ENCODE measurements around the gene CATSPERB.
"Not testable (repeated sequence)": the region's sequence is repeated elsewhere in the genome, so short reads cannot be mapped to it uniquely, and the experiment has no call there.

Gene CATSPERB

DNA sequence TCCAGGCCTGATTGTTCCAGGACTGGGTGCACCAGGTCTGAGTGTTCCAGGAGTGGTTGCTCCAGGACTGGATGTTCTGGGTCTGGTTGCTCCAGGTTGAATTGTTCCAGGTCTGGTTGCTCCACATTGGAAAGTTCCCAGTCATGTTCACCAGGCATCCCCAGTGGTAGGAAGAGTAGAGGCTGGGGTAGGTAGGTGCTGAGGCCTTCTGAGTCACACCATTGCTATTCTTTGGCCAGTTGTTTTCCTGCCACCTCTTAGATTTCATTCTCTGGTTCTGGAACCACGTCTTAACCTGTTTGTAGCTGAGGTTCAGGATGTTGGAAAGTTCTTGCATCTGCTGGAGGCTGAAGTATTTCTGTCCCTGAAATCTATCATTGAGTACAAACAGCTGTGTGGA, 127.3 kb downstream of the CATSPERB start:
- DNase-seq; H3K27me3 ChIP-seq (replicated peaks; ENCODE audit: control insufficient read depth, insufficient read depth, low read length, poor library complexity, severe bottlenecking); H3K36me3 ChIP-seq (ENCODE audit: control insufficient read depth, insufficient read depth, low read length); H3K4me1 ChIP-seq (ENCODE audit: control insufficient read depth, insufficient read depth, low read length, poor library complexity, severe bottlenecking); H3K4me3 ChIP-seq (ENCODE audit: insufficient read depth, low read depth, low read length, poor library complexity, severe bottlenecking); H3K9me3 ChIP-seq (ENCODE audit: control insufficient read depth, low read length); H3K27ac ChIP-seq (ENCODE audit: insufficient read depth, low read length, poor library complexity, severe bottlenecking): not testable (repeated sequence)

DNA sequence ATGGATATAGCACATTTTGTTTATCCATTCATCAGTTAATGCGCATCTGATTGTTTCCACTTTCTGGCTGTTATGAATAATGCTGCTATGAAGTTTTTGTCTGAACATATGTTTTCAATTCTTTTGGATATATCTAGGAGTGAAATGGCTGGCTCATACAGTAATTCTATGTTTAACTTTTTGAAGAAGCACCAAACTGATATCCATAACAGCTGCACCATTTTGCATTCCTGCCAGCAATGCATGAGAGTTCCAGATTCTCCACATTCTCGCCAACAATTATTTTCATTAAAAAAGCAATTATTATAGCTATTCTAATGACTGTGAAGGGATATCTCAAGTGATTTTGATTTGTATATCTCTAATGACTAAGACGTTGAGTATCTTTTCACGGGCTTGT, 131.9 kb downstream of the CATSPERB start:
- no peaks in the 10 kb centered on the region for H3K9me3 ChIP-seq (ENCODE audit: control insufficient read depth, low read length)
- H3K27me3 ChIP-seq (replicated peaks; ENCODE audit: control insufficient read depth, insufficient read depth, low read length, poor library complexity, severe bottlenecking) = no peaks in the 10 kb centered on the region
- no peaks in the 10 kb centered on the region for H3K36me3 ChIP-seq (ENCODE audit: control insufficient read depth, insufficient read depth, low read length)
- no peak overlapping the region for H3K4me3 ChIP-seq (ENCODE audit: insufficient read depth, low read depth, low read length, poor library complexity, severe bottlenecking)
- H3K4me1 ChIP-seq (ENCODE audit: control insufficient read depth, insufficient read depth, low read length, poor library complexity, severe bottlenecking) = no peaks in the 10 kb centered on the region
- no peak for DNase-seq
- H3K27ac ChIP-seq (ENCODE audit: insufficient read depth, low read length, poor library complexity, severe bottlenecking) = no peak overlapping the region

DNA sequence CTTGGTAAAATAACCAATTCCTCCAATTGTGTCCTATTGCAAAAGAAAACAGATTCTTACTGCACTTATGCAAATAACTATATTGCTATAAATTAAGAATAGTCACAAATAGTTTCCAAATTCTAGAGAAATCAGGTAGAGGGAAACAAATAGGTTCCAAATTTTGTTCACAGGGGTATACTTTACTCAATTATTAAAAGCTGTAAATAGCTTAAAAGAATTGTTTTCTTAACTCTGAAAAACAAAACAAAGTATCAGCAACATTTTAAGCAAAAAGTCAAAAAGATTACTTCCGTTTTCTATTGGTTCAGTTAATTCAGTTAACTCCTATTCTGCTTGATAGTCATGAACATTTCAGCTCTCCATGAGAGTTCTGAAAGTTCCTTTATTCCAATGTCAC, 136.2 kb downstream of the CATSPERB start:
- Histone ChIP-seq H3K4me3 (ENCODE audit: insufficient read depth, low read depth, low read length, poor library complexity, severe bottlenecking) (no peak overlapping the region), H3K27ac (ENCODE audit: insufficient read depth, low read length, poor library complexity, severe bottlenecking) (no peak overlapping the region), H3K9me3 (ENCODE audit: control insufficient read depth, low read length) (no peaks in the 10 kb centered on the region), H3K36me3 (ENCODE audit: control insufficient read depth, insufficient read depth, low read length) (no peaks in the 10 kb centered on the region), H3K4me1 (ENCODE audit: control insufficient read depth, insufficient read depth, low read length, poor library complexity, severe bottlenecking) (no peaks in the 10 kb centered on the region), H3K27me3 (replicated peaks; ENCODE audit: control insufficient read depth, insufficient read depth, low read length, poor library complexity, severe bottlenecking) (no peaks in the 10 kb centered on the region)
- DNase-seq = no peak

DNA sequence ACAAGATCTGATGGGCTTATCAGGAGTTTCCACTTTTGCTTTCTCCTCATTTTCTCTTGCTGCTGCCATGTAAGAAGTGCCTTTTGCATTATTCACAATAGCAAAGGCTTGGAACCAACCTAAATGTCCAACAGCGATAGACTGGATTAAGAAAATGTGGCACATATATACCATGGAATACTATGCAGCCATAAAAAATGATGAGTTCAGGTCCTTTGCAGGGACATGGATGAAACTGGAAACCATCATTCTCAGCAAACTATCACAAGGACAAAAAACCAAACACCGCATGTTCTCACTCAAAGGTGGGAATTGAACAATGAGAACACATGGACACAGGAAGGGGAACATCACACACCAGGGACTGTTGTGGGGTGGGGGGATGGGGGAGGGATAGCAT, 137.9 kb downstream of the CATSPERB start:
- not testable (repeated sequence) for H3K4me1 ChIP-seq (ENCODE audit: control insufficient read depth, insufficient read depth, low read length, poor library complexity, severe bottlenecking); H3K9me3 ChIP-seq (ENCODE audit: control insufficient read depth, low read length); DNase-seq; H3K4me3 ChIP-seq (ENCODE audit: insufficient read depth, low read depth, low read length, poor library complexity, severe bottlenecking); H3K27ac ChIP-seq (ENCODE audit: insufficient read depth, low read length, poor library complexity, severe bottlenecking); H3K27me3 ChIP-seq (replicated peaks; ENCODE audit: control insufficient read depth, insufficient read depth, low read length, poor library complexity, severe bottlenecking); H3K36me3 ChIP-seq (ENCODE audit: control insufficient read depth, insufficient read depth, low read length)

DNA sequence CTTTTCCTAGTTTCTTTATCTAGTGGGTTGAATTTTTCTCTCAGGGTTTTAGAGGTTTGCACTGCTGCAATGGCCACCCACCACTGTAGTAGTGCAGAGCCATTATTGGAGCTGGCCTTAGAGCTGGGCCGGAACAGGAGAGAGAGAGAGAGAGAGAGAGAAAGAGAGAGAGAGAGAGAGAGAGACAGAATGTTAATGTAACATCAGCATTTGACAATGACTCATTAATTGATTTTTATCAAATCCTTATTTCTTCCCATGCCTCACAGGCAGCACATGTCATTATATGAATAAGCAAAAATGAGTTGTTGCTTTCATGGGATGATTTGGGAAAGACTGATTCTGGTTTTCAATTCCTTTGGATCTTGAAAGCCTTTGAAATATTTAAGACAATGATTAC, 145.5 kb downstream of the CATSPERB start:
- H3K9me3 ChIP-seq (ENCODE audit: control insufficient read depth, low read length) = no peaks in the 10 kb centered on the region
- no peak for DNase-seq
- H3K36me3 ChIP-seq (ENCODE audit: control insufficient read depth, insufficient read depth, low read length) = no peaks in the 10 kb centered on the region
- H3K27ac ChIP-seq (ENCODE audit: insufficient read depth, low read length, poor library complexity, severe bottlenecking) = no peak overlapping the region
- no peaks in the 10 kb centered on the region for H3K27me3 ChIP-seq (replicated peaks; ENCODE audit: control insufficient read depth, insufficient read depth, low read length, poor library complexity, severe bottlenecking)
- no peaks in the 10 kb centered on the region for H3K4me1 ChIP-seq (ENCODE audit: control insufficient read depth, insufficient read depth, low read length, poor library complexity, severe bottlenecking)
- no peak overlapping the region for H3K4me3 ChIP-seq (ENCODE audit: insufficient read depth, low read depth, low read length, poor library complexity, severe bottlenecking)

DNA sequence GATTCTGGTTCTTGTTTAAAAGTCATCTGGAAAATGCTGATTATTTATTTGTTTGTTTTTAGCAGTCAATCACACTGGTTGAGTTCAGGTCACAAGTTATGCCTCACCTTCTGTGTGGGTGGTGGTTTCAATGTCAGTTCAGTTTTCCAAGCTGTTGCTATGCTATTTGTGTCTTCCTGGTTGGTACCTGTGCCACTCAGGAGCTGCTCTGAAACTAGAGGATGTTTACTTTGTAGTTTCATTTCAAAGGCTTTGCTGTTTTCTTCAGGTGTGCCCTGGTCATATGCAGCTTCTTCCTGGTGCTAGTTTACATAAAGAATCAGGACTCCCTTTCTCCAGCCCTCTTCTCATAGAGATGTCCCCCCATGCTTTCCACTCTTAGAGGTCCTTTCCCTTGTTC, 146.0 kb downstream of the CATSPERB start:
- DNase-seq = no peak
- Histone ChIP-seq H3K27ac (ENCODE audit: insufficient read depth, low read length, poor library complexity, severe bottlenecking) (no peak overlapping the region), H3K9me3 (ENCODE audit: control insufficient read depth, low read length) (no peaks in the 10 kb centered on the region), H3K36me3 (ENCODE audit: control insufficient read depth, insufficient read depth, low read length) (no peaks in the 10 kb centered on the region), H3K4me3 (ENCODE audit: insufficient read depth, low read depth, low read length, poor library complexity, severe bottlenecking) (no peak overlapping the region), H3K27me3 (replicated peaks; ENCODE audit: control insufficient read depth, insufficient read depth, low read length, poor library complexity, severe bottlenecking) (no peaks in the 10 kb centered on the region), H3K4me1 (ENCODE audit: control insufficient read depth, insufficient read depth, low read length, poor library complexity, severe bottlenecking) (no peaks in the 10 kb centered on the region)

DNA sequence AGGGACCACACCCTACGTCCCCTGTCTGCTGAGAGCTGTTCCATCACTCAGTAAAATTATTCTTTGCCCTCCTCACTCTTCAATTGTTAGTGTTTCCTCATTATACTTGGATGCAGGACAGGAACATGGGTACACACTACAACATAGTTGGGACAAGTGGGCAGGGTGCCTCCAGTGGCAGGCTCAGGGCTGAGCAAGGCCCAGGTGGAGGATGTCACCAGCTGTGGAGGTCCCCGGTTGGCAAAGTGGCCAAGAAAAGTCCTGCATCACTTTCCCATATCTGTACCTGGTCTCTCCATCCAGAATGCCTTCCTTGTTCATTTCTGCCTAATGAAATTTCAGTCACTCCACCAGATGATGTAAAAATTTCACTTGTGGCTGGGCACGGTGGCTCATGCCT, 149.1 kb downstream of the CATSPERB start:
- H3K36me3 ChIP-seq (ENCODE audit: control insufficient read depth, insufficient read depth, low read length) = no peaks in the 10 kb centered on the region
- DNase-seq = no peak
- no peaks in the 10 kb centered on the region for H3K4me1 ChIP-seq (ENCODE audit: control insufficient read depth, insufficient read depth, low read length, poor library complexity, severe bottlenecking)
- no peaks in the 10 kb centered on the region for H3K27me3 ChIP-seq (replicated peaks; ENCODE audit: control insufficient read depth, insufficient read depth, low read length, poor library complexity, severe bottlenecking)
- H3K27ac ChIP-seq (ENCODE audit: insufficient read depth, low read length, poor library complexity, severe bottlenecking) = no peak overlapping the region
- no peak overlapping the region for H3K4me3 ChIP-seq (ENCODE audit: insufficient read depth, low read depth, low read length, poor library complexity, severe bottlenecking)
- no peaks in the 10 kb centered on the region for H3K9me3 ChIP-seq (ENCODE audit: control insufficient read depth, low read length)

DNA sequence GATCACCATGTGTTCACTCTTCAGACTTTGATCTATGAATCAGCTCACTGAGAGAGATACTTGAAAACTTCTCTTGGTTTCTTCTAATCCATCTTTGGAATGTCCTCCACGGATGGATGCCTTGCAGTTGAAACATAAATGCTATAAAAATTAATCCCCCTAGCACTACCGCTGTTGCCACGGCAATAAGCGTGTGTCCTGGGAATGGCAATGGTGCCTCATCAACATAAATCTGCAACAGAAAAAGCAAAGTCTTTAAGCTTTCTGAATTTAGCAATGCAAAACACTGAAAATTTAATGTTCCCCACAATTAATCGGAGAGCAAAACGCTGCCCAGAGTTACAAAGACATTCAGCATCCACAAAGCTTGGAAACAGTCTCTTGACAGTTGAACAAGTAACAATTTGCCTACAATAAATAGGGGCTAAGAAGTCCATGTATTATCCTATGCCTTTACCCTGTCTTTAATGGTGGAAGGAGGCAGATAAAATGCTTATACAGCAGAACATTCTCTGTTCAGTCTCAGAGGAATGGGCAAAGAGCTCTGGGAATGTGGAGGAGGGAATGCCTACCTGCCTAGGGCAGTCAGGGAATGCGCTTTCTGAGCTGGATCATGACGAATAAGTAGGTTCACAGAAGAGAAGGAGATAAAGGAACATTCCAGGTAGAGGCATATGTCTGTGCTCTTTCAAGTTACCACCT, 150.9 kb downstream of the CATSPERB start:
- no peak for DNase-seq
- Histone ChIP-seq H3K9me3 (ENCODE audit: control insufficient read depth, low read length) (no peaks in the 10 kb centered on the region), H3K27me3 (replicated peaks; ENCODE audit: control insufficient read depth, insufficient read depth, low read length, poor library complexity, severe bottlenecking) (no peaks in the 10 kb centered on the region), H3K4me1 (ENCODE audit: control insufficient read depth, insufficient read depth, low read length, poor library complexity, severe bottlenecking) (no peaks in the 10 kb centered on the region), H3K27ac (ENCODE audit: insufficient read depth, low read length, poor library complexity, severe bottlenecking) (no peak overlapping the region), H3K4me3 (ENCODE audit: insufficient read depth, low read depth, low read length, poor library complexity, severe bottlenecking) (no peak overlapping the region), H3K36me3 (ENCODE audit: control insufficient read depth, insufficient read depth, low read length) (no peaks in the 10 kb centered on the region)

DNA sequence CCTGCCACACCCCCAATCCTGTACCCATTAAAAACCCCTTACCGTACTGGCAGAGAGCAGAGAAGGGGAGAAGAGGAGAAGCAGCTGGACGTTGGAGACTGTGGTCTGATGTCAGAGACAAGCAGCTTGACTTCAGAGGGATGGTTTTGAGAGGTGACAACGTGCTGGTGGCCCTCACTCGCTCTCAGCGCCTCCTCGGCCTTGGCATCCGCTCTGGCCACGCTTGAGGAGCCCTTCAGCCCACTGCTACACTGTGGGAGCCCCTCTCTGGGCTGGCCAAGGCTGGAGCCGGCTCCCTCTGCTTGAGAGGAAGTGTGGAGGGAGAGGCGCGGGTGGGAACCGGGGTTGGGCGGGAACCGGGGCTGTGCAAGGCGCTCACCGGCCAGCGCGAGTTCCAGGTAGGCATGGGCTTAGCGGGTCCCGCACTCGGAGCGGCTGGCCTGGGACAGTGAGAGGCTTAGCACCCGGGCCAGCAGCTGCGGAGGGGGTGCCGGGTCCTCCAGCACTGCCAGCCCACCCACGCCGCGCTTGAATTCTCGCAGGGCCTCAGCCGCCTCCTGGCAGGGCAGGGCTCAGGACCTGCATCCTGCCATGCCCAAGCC, 154.2 kb downstream of the CATSPERB start:
- no peak for DNase-seq
- Histone ChIP-seq H3K9me3 (ENCODE audit: control insufficient read depth, low read length) (no peaks in the 10 kb centered on the region), H3K4me1 (ENCODE audit: control insufficient read depth, insufficient read depth, low read length, poor library complexity, severe bottlenecking) (peaks cover 7% of the 10 kb centered on the region), H3K27me3 (replicated peaks; ENCODE audit: control insufficient read depth, insufficient read depth, low read length, poor library complexity, severe bottlenecking) (no peaks in the 10 kb centered on the region), H3K4me3 (ENCODE audit: insufficient read depth, low read depth, low read length, poor library complexity, severe bottlenecking) (no peak overlapping the region), H3K27ac (ENCODE audit: insufficient read depth, low read length, poor library complexity, severe bottlenecking) (no peak overlapping the region), H3K36me3 (ENCODE audit: control insufficient read depth, insufficient read depth, low read length) (no peaks in the 10 kb centered on the region)

DNA sequence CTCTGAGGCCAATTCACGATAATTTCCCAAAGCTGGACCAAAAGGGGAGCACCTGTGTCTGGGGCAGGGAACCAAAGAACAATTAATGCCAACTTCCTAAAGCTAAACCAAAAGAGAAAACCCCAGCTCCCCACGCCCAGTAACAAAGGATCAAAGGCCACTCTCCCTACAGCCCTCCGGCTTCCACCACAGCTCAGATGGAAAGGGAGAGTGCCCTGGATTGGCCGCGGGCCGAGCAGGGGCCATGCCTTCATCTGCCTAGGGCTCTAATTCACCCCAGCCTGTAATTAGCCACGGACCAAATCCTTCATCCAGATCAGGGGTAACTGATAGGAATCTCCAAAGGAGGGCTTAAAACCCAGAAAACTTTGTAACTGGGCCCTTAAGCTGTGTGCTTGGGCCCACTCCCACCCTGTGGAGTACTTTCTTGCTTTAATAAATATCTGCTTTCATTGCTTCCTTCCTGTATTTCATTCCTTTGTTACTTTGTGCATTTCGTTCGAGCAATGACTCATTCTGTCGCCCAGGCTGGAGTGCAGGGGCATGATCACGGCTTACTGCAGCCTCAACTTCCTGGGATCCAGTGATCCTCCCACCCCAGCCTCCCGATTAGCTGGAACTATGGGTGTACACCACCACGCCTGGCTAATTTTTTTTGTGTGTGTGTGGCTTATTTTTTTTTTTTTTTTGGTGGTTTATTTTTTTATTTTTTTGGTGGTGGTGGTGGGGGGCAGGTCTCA, 156.2 kb downstream of the CATSPERB start:
- Histone ChIP-seq H3K4me1 (ENCODE audit: control insufficient read depth, insufficient read depth, low read length, poor library complexity, severe bottlenecking) (peaks cover 7% of the 10 kb centered on the region), H3K36me3 (ENCODE audit: control insufficient read depth, insufficient read depth, low read length) (no peaks in the 10 kb centered on the region), H3K4me3 (ENCODE audit: insufficient read depth, low read depth, low read length, poor library complexity, severe bottlenecking) (no peak overlapping the region), H3K27ac (ENCODE audit: insufficient read depth, low read length, poor library complexity, severe bottlenecking) (no peak overlapping the region), H3K27me3 (replicated peaks; ENCODE audit: control insufficient read depth, insufficient read depth, low read length, poor library complexity, severe bottlenecking) (no peaks in the 10 kb centered on the region), H3K9me3 (ENCODE audit: control insufficient read depth, low read length) (no peaks in the 10 kb centered on the region)
- no peak for DNase-seq

All from effector memory CD4-positive, alpha-beta T cell (primary cell).